ENCODE data around the gene ERO1B. TPM values are rescaled to one million over a fixed set of nuclear protein-coding genes. Genes with fewer than 3 reads are reported as not detected.
A peak's percentile ranks its signal among the peaks of the same experiment; 100 is the strongest.

Gene ERO1B
- total RNA-seq, 1 experiment from 2014 or later, result not detected

DNA sequence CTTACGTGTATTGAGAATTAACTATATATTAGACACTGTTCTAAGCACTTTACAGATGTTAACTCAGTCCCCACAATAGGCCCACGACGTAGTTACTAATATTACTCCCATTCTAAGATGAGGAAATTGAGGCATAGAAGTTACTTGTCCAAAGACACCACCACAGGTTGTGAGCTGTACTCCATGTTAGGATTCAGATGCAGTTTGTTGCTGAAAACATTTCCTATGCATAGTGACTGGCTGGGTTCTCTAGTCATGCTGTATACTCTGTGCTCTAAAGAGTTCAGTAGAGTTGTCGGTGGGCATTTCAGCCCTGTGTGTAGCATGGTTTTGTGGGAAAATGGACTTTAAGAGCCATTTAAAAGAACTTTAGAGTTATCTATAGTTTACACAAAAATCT is 74.2 kb downstream of the ERO1B start:
- intact Hi-C loops (cut with micrococcal nuclease; ENCODE audit: unreplicated experiment), result no loop called here
- Histone ChIP-seq H3K9me2 (ENCODE audit: insufficient read depth) (no peaks in the 10 kb centered on the region; the same call in 1 of the 2 replicates), H3K9me3 (ENCODE audit: insufficient read depth, low read depth) (no peaks in the 10 kb centered on the region), H3K27ac (no peak overlapping the region), H3K79me2 (ENCODE audit: low read depth) (no peaks in the 10 kb centered on the region), H3K4me3 (no peak overlapping the region), H2AFZ (no peak overlapping the region), H4K20me1 (ENCODE audit: insufficient read depth) (no peaks in the 10 kb centered on the region), H3K4me1 (replicated peaks; ENCODE audit: insufficient read depth) (no peaks in the 10 kb centered on the region), H3K36me3 (ENCODE audit: low read depth) (no peaks in the 10 kb centered on the region), H3F3A (ENCODE audit: insufficient read depth, low read depth) (no peaks in the 10 kb centered on the region), H3K4me2 (no peak overlapping the region), H3K27me3 (ENCODE audit: insufficient read depth, low read depth) (no peaks in the 10 kb centered on the region)
- no TSS peak for BruUV-seq (replicated peaks)
- no peak for DNase-seq
- TF ChIP-seq, protein P1, sequence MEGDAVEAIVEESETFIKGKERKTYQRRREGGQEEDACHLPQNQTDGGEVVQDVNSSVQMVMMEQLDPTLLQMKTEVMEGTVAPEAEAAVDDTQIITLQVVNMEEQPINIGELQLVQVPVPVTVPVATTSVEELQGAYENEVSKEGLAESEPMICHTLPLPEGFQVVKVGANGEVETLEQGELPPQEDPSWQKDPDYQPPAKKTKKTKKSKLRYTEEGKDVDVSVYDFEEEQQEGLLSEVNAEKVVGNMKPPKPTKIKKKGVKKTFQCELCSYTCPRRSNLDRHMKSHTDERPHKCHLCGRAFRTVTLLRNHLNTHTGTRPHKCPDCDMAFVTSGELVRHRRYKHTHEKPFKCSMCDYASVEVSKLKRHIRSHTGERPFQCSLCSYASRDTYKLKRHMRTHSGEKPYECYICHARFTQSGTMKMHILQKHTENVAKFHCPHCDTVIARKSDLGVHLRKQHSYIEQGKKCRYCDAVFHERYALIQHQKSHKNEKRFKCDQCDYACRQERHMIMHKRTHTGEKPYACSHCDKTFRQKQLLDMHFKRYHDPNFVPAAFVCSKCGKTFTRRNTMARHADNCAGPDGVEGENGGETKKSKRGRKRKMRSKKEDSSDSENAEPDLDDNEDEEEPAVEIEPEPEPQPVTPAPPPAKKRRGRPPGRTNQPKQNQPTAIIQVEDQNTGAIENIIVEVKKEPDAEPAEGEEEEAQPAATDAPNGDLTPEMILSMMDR (conservative IDR thresholded peaks at IDR 0.05), result no peak
- no peak for TF ChIP-seq EZH2 (IDR thresholded peaks at IDR 0.05; ENCODE audit: low read depth)
- ChIA-PET POLR2A (ENCODE audit: unreplicated experiment) (no interaction called here), CTCF (no interaction called here)

DNA sequence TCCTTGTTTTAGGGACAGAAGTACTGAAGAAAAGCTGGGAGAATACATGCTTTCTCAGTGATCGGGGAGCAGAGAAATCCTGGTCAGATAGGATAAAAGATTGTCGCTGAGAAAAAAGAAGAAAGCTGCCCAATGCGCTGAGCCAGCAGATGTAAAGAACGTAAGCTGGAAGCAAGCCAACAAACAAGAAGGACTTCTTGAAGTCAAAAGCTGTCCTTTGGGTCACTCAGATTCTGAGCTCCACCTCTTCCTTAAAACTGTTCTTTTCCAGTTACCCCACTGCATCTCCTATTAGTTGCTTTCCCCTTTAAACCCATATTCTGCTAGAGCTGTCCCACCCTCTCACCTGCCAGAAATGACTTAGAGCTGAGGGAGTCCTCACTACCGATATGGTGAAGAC is 74.6 kb downstream of the ERO1B start:
- no peak for DNase-seq
- Histone ChIP-seq H3K4me1 (replicated peaks; ENCODE audit: insufficient read depth) (no peaks in the 10 kb centered on the region), H4K20me1 (ENCODE audit: insufficient read depth) (no peaks in the 10 kb centered on the region), H3K9me2 (ENCODE audit: insufficient read depth) (no peaks in the 10 kb centered on the region; the same call in 1 of the 2 replicates), H3K27ac (no peak overlapping the region), H3K36me3 (ENCODE audit: low read depth) (no peaks in the 10 kb centered on the region), H3F3A (ENCODE audit: insufficient read depth, low read depth) (no peaks in the 10 kb centered on the region), H3K27me3 (ENCODE audit: insufficient read depth, low read depth) (no peaks in the 10 kb centered on the region), H3K79me2 (ENCODE audit: low read depth) (no peaks in the 10 kb centered on the region), H2AFZ (no peak overlapping the region), H3K9me3 (ENCODE audit: insufficient read depth, low read depth) (no peaks in the 10 kb centered on the region), H3K4me2 (no peak overlapping the region), H3K4me3 (no peak overlapping the region)
- BruUV-seq (replicated peaks), result no TSS peak
- CTCF ChIA-PET, result no interaction called here
- intact Hi-C loops (cut with micrococcal nuclease; ENCODE audit: unreplicated experiment), result no loop called here
- TF ChIP-seq, protein P1 (conservative IDR thresholded peaks at IDR 0.05), result no peak
- no peak for TF ChIP-seq EZH2 (IDR thresholded peaks at IDR 0.05; ENCODE audit: low read depth)
- POLR2A ChIA-PET (ENCODE audit: unreplicated experiment), result no interaction called here

DNA sequence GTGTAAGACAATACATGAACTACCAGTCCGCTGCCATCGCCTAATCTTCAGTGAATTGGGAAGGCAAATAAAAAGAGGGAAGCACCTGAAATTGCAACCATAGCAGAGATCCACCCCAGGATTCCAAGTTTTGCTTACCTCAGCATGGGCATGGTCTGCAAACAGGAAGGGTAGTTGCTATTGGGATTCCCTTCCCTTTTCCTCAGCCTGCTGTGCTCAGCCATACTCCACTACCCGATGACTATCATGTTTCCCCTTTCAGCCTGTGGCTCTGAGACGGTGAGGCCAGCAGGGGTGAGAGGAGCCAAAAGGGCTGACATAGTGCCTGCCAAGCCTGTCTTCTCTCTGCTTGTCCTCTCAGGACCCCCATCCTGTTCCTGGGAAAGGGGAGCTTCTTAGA is 75.2 kb downstream of the ERO1B start:
- CTCF ChIA-PET, result no interaction called here
- Histone ChIP-seq H3K4me2 (no peak overlapping the region), H3K27me3 (ENCODE audit: insufficient read depth, low read depth) (no peaks in the 10 kb centered on the region), H3K79me2 (ENCODE audit: low read depth) (no peaks in the 10 kb centered on the region), H3K27ac (no peak overlapping the region), H3K4me1 (replicated peaks; ENCODE audit: insufficient read depth) (no peaks in the 10 kb centered on the region), H2AFZ (peak overlapping the region; percentile 34; the same call in 1 of the 2 replicates), H4K20me1 (ENCODE audit: insufficient read depth) (no peaks in the 10 kb centered on the region), H3F3A (ENCODE audit: insufficient read depth, low read depth) (no peaks in the 10 kb centered on the region), H3K9me2 (ENCODE audit: insufficient read depth) (no peaks in the 10 kb centered on the region; the same call in 1 of the 2 replicates), H3K36me3 (ENCODE audit: low read depth) (no peaks in the 10 kb centered on the region), H3K4me3 (no peak overlapping the region), H3K9me3 (ENCODE audit: insufficient read depth, low read depth) (no peaks in the 10 kb centered on the region)
- TF ChIP-seq, protein P1 (conservative IDR thresholded peaks at IDR 0.05), result no peak
- TF ChIP-seq EZH2 (IDR thresholded peaks at IDR 0.05; ENCODE audit: low read depth), result no peak
- intact Hi-C loops (cut with micrococcal nuclease; ENCODE audit: unreplicated experiment), result no loop called here
- POLR2A ChIA-PET (ENCODE audit: unreplicated experiment), result no interaction called here
- BruUV-seq (replicated peaks), result no TSS peak
- no peak for DNase-seq
